Islet precursor cell (in vitro differentiated cells): ENCODE results near the gene TAAR2.
"Not testable (repeated sequence)": the region's sequence is repeated elsewhere in the genome, so short reads cannot be mapped to it uniquely, and the experiment has no call there.

Experiments
- DNase-seq: peaks from one replicate; pipeline ENCODE4 v3.0.0-alpha.2; 2018

Gene TAAR2, protein sequence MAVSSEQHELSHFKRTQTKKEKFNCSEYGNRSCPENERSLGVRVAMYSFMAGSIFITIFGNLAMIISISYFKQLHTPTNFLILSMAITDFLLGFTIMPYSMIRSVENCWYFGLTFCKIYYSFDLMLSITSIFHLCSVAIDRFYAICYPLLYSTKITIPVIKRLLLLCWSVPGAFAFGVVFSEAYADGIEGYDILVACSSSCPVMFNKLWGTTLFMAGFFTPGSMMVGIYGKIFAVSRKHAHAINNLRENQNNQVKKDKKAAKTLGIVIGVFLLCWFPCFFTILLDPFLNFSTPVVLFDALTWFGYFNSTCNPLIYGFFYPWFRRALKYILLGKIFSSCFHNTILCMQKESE

GRCh38 chr6:132624175-132624574, at the start of gene TAAR2:
TAAR2 (minus strand) TSS chr6:132624275; CDS start chr6:132624275, 0 bp downstream.
- no peak for DNase-seq

GRCh38 chr6:132673376-132674094, 49.5 kb upstream of the TAAR2 start:
- DNase-seq: no peak

GRCh38 chr6:132671295-132671694, 47.2 kb upstream of the TAAR2 start:
- DNase-seq: no peak

DNA sequence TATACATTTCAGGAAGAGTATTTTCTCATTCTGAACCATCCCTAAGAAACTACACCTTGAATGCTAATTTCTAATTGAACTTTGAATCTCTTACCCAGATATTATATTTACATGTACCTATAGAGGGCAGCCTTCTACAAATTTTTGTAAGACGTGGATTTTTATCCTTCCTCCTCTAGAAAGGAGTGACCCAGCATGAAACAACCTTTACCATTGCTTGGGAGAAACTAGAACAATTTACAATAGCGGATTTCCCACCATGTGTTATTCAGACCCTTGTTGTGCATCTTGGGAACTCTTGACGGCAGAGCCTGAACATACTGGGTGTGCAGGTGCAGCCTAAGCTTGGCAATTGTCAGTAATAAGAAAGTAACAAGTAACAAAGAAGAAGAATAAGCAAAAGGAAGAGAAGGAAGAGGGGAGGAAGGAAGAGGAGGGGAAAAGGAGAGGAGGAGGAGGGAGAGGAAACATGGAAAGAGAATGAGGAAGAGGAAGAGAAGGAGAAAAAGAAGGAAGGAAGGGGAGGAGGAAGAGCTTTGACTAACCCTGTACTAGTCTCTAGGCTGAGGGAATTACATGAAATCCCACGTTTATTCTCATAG, 45.7 kb upstream of the TAAR2 start:
- no peak for DNase-seq

DNA sequence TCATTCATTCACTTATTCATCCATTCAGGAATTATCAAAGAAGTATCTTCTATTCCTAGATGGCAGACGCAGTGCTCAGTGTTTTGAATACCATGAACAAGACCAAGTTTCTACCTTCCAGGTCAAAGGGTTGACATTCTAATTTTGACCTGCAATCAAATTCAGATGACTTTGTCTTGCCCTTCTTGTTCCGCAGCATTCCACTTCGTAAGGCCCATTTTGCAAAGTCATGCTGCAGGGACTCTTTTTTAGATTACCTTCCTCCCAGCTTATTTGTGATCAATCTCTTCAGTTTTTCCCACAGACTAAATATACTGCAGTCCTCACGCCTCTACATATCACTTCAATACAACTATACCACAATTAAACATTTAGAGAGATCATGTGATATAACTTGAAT, 42.0 kb upstream of the TAAR2 start:
- peak; percentile 61 for DNase-seq

DNA sequence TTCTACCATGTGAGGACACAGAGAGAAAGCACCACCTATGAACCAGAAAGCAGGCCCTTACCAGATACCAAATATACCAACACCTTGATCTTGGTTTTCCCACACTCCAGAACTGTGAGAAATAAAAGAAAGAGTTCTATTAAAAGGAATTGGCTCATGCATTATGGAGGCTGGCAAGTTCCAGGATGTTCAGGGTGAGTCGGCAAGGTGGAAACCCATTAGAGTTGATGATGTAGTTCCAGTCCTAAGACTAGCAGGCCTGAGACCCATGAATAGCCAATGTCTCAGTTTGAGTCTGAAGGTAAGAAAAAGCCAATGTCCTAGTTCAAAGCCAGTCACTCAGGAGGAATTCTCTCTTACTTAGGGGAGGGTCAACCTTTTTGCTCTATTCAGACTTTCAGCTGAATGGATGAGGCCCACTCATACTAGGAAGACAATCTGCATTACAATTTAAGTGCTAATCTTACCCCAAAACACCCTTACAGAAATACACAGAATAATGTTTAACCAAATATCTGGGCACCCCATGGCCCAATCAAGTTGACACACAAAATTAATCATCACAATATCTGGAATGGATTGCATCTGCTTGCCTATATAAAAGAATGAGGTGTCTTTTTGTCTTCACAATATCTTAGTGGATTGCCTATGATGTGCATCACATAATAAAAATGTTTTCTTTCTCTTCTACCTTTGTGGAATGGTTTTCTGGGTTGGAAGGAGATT, 40.4 kb upstream of the TAAR2 start:
- no peak for DNase-seq

DNA sequence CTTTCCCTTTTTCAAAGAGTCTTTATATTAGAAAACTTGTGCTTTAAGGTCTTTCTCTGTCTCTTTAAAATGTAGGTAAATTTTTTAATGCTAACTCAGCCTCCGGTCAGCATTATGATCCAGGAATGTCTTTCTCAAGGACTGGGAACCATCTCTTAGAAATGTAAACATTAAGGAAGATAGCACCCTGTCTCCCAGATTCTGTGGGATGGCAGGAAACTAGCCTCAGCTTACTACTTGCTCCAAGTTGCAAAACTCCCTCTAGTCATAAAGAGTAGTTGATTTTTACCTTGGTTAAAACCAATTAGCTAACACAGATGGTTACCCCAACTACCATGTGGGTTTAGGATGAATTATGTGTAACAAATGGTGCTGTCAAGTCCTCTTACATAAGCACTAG, 39.6 kb upstream of the TAAR2 start:
- no peak for DNase-seq

DNA sequence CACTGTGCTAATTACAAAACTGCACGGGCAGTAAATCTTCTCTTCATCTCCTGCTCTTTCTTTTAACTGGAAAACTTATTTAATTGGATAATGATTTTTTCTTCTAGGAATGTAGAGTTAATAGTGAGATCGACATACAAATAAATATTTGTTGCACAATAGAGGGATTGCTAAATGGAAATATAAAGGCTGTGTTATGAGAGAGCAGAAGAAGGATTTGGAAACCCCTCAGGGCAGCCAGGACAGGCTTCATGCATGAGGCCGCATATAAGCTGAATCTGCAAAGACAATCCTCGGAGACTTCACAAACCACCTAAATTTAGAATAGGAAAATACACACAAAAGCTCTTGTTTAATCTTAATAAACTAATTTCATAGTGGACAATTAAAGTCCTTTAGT, 37.8 kb upstream of the TAAR2 start:
- no peak for DNase-seq

DNA sequence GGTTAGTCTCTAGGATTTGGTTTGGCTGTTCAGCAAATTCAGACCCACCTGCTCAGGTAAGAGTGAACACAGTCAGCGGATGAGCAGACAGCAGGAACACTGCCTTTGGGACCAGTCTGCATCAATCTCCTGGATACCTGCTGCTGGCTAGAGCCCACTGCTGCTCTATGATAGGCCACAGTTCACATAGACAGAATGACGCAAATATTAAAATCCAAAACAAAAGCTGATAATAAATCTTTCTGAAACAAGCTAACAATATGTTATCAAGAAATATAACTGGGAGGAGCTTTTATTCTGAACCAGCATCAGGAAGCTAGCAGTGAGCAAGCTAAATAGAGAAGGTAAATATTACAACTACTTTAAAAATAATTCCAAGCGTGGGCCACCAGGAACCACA, 35.0 kb upstream of the TAAR2 start, which contains the start of gene TAAR1:
TSS of gene TAAR1 (minus strand) at position 101 of the 400 bp plus-strand sequence. CDS start 13,179 bp downstream, outside the sequence.
- DNase-seq: no peak

DNA sequence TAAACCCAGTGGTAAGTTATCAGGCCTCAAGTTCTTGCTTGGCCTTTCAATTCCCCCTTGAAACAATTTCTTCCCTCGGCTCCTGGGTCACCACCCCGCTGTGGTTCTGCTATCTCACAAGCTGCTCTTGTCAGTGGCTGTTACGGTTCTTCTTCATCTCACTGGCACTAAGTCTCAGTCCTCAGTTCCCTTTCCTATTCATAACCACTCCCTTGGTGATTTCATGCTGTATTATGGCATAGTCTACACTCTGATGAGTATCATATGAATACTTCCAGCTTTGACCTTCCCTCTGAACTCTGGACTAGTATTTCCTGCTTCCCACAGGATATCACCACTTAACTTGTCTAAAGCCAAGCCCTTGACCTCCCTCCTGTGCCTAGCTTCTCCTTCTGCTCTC, 27.0 kb upstream of the TAAR2 start:
- DNase-seq: no peak

GRCh38 chr6:132650429-132650828, 26.4 kb upstream of the TAAR2 start:
- no peak for DNase-seq

GRCh38 chr6:132648828-132649227, 24.8 kb upstream of the TAAR2 start:
- DNase-seq: no peak

DNA sequence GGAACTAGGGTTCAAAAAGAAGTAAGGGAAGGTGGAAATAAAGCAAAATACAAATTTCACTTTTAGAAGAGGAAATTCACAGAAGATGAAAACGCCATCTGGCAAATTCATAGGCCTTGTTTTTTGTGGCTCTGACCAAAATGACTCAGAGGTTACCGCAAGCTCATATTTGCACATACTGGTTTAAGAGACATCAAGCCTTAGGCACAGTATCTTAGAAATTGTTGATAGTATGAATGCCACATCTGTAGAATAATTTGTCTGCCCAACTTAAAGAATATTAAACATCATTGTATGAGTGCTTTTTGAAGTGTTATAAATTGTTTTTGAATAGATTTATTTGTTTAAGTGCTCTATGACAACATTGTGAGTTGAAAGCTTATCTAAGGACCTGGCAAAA, 24.3 kb upstream of the TAAR2 start:
- no peak for DNase-seq

GRCh38 chr6:132643547-132643946, 19.5 kb upstream of the TAAR2 start:
- no peak for DNase-seq

- DNase-seq: not testable (repeated sequence)
These were observed 13.1 kb upstream of the TAAR2 start for GRCh38 chr6:132637135-132637534.

- not testable (repeated sequence) for DNase-seq
These were observed 11.8 kb upstream of the TAAR2 start for GRCh38 chr6:132635906-132636305.

DNA sequence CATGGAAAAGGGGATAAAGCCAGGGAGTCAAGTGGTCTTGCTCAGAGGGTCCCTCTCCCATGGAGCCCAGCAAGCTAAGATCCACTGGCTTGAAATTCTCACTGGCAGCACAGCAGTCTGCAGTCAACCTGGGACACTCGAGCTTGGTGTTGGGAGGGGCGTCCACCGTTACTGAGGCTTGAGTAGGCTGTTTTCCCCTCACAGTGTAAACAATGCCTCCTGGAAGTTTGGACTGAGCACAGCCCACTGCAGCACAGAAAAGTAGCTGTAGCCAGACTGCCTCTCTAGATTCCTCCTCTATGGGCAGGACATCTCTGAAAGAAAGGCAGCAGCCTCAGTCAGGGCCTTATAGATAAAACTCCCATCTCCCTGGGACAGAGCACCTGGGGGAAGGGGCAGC, 11.2 kb upstream of the TAAR2 start:
- not testable (repeated sequence) for DNase-seq

DNA sequence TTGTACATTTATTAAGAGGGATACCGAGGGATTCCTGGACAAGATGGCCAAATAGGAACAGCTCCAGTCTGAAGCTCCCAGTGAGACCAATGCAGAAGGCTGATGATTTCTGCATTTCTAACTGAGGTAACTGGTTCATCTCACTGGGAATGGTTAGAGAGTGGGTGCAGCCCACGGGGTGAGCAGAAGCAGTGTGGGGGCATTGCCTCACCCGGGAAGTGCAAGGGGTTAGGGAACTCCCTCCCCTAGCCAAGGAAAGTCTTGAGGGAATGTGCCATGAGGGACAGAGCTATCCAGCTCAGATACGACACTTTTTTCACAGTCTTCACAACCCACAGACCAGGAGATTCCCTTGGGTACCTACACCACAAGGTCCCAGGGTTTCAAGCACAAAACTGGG, 10.7 kb upstream of the TAAR2 start:
- DNase-seq: no peak

GRCh38 chr6:132633362-132633761, 9.3 kb upstream of the TAAR2 start:
- no peak for DNase-seq

DNA sequence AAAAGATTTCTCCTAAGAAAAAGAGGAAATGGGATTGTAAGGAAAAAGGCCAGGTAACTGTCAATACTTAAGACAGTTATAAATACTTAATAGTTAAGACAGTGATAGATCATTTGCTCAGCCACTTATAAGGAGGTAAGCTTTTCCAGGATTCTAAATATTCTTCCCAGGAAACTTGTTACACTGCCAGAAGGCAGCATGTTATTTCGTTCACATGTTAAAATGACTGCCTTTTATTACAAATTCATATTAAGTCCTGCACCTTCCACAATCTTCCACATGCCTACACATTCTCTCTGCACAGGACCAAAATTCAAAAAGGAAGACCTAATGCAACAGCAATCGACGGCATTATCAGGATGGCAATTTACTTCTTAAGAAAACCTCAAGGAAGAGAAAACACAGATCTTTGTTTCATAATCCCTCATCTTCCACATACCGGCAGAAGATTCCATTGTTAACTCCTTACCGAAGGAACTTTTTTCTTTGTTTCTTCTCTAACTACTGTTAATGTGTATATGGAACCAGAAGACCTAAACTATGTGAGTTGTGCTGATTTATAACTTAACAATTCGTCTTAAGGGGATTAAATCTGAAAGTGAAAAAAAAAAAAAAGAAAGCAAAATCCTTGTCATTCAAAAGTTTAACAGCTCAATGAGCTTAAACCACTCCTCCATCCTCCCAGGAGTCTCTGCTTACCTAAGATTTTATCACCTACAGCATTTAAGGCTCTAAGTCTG, 799 bp downstream of the TAAR2 start:
- no peak for DNase-seq

DNA sequence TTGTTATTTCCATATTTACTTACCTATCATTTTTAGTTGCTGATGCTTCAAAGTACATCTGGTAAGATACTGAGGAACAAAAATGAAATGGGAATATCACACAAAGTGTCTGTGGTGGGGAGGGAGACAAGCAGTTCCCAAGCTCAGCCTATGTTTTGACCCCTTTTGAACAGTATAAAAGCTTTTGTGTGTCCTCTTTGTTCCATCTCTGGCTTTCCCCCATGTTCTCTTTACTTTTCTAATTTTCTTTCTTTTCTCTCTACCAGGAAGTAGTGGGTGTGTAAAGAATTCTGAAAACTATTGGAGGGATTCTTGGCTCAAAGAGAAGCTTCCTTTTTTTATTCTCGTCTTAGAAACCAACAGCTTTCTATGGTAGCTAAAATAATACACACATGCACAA, 7.4 kb downstream of the TAAR2 start:
- DNase-seq: no peak

DNA sequence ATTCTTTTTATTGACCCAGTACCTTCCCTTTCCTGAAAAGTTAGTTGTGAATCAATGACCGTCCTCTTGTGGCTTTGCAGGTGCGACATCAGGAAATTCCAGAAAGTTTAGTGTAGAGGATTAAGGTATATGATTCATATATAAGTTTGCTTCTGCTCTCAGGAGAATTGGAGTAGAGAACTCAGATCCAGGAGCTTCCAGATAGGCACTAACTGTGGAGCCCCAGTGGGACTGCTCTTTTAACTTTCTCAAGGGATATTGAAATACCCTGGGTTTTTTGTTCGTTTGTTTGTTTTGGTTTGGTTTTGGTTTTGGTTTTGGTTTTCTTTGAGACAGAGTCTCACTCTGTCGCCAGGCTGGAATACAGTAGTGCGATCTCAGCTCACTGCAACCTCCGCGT, 9.5 kb downstream of the TAAR2 start:
- no peak for DNase-seq
